Activated CD4-positive, alpha-beta T cell treated with anti-CD3 and anti-CD28 coated beads, Interleukin-2, amount 50 U/mL, for 1 hour (primary cell): ENCODE measurements around the gene EEF2.
"Not testable (repeated sequence)": the region's sequence is repeated elsewhere in the genome, so short reads cannot be mapped to it uniquely, and the experiment has no call there.

ENCODE experiments used
- DNase-seq: peaks from one replicate; pipeline ENCODE4 v3.0.0-alpha.2; 2020

Gene EEF2

DNA sequence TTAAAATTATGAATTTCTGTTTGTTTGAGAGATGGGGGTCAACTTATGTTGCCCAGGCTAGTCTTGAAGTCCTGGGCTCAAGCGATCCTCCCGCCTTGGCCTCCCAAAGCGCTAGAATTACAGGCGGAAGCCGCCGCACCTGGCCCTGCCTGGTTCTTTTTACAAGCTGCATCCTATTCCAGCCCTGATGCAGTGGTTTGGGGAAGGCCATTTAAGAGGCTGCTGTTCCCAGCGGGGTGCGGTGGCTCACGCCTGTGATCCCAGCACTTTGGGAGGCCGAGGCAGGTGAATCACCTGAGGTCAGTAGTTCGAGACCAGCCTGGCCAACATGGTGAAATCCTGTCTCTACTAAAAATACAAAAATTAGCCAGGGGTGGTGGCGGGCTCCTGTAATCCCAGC, 17.3 kb downstream of the EEF2 start:
- DNase-seq, result not testable (repeated sequence)

DNA sequence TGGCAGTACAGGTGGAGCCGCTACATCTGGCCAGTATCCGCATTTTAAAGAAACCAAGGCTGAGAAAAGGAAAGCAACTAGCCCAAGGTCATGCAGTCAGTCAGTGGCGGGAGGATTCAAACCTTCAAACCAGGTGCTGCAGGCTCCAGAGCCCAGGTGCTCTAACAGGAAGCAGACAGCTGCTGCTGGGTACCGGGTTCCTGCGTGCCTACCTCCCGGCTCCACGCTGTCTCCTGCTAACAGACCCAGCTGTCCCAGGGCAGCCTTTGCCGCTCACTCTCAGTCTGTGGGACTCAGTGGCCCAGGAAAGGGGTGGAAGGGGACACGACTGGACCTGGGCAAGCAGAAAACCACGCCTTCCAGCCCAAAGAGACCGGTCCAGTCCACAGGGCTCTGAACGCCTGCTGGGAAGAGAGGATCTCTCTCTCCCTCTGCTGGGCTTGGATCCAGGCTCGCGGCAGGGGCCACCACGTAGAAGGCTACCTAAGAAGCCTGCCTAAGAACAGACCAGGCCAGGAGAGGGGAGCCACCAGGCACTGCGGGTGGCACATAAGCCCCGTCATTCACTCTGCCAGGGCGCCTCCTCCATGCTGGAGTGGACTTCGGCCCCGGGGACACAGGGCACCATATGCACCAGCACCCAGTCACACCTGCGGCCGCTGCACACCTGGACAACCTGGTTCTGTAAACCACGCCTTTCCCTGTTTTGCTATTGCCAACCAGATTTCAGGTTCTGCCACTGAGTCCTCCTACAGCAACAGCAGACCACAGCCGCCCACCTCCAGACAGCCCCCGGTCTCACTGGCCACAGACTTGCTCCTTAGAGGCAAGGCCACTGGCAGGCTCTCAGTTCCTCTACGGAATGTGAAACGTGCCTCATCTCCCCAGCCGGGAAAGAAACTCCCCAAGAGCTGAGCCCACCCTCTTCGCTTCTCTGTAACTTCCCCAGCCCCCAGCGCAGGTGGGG, 18.9 kb downstream of the EEF2 start:
- no peak for DNase-seq

DNA sequence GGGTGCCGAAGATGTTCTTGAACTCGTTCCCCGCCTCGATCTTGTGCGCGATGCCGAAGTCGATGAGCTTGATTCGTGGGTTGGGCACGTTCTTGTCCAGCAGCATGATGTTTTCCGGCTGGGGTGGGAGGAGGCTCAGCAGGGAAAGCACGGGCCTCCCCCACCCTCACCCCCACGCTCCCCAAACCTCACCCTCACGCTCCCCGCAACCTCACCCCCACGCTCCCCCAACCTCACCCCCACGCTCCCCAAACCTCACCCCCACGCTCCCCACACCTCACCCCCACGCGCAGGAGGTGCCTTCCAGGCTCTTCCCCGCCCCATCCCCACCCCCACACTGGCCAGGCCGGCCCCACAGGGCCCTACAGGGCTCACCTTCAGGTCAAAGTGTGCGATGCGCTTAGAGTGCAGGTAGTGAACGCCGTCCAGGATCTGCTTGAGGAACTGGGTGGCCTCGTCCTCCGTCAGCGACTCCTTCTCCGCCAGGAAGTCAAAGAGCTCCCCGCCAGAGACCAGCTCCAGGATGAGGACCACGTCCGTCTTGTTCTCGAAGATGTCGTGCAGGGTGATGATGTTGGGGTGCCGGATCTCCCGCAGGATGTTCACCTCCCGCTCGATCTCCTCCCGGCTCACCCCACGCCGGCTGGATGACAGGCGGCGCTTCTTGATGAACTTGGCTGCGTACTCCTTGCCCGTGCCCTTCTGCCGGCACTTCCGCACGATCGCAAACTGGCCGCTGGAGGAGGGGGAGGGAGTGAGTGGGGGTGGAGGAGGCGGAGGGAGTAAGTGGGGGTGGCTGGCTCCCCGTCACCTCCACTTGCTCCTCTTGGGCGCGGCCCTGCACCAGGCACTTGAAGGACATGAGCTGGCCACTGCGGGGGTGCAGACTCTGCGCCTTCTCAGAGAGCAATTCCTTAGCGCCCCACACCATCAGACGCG, 20.7 kb downstream of the EEF2 start:
- no peak for DNase-seq

DNA sequence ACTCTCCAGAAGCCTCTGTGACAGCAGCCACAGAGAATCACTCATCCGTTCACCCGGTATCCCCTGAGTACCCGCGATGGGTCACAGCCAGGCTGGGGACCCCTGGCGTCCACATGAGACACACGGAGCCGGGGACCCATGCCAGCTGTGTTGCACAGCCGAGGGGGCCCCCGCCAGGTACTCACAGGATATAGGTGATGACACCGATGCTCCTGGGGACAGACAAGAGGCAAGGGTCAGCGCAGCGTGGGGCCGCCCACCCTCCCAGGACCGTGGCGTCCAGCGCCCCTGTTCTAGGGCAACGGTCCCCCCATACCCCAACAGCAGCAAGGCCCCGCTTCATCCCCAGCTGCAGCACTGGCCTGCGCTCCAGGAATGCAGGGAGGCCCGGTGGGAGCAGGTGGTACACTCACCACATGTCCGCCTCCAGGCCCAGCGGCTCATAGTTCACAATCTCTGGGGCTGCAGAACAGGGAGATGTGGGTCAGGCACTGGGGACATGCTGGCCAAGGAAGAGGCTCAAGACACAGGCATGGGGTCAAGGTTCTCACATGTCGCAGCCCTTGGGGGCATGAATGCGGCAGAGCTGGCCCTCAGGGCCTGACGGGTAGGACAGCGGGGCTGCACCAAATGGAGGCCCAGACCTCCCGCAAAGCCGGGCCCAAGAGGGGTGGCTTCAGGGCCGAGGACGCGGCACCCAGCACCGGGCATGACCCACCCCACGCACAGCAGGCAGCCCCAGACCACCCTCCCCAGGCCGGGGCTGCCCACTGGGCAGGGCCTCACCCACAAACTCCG, 21.6 kb downstream of the EEF2 start:
- no peak for DNase-seq

DNA sequence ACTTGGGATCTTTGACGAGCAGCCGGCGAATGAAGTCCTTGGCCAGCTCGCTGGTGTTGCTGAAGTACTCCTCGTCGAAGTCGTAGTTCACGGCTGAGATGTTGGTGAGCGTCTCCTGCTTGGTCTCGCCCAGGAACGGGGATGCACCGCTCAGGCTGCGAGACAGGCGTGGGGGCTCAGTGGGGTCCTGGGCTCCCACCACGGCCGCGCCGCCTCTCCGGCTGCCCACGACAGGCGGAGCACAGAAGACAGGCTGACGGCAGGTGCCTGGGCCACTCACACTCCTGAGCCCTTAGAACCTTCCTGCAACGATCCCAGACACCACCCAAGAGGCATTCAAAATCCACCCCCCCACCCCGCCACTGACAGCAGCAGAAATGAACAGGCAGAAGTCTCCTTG, 24.3 kb downstream of the EEF2 start:
- no peak for DNase-seq

DNA sequence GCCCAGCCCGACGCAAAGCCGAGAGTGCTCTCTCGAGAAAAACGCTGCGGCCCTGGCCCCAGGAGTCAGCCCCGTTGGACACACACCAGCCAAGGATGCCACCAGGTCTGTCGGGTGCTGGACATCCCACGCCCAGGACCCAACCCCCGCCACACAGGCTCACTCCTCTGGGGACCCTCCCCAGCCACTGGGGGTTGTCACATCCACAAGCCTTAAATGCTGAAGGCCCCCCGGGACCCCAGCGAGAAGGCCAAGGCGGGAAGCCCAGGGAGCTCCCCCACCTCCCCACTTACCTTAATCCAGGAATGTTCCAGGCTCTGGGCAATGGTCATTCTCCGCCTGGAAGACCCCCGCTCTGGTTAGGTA, 25.5 kb downstream of the EEF2 start:
- no peak for DNase-seq

DNA sequence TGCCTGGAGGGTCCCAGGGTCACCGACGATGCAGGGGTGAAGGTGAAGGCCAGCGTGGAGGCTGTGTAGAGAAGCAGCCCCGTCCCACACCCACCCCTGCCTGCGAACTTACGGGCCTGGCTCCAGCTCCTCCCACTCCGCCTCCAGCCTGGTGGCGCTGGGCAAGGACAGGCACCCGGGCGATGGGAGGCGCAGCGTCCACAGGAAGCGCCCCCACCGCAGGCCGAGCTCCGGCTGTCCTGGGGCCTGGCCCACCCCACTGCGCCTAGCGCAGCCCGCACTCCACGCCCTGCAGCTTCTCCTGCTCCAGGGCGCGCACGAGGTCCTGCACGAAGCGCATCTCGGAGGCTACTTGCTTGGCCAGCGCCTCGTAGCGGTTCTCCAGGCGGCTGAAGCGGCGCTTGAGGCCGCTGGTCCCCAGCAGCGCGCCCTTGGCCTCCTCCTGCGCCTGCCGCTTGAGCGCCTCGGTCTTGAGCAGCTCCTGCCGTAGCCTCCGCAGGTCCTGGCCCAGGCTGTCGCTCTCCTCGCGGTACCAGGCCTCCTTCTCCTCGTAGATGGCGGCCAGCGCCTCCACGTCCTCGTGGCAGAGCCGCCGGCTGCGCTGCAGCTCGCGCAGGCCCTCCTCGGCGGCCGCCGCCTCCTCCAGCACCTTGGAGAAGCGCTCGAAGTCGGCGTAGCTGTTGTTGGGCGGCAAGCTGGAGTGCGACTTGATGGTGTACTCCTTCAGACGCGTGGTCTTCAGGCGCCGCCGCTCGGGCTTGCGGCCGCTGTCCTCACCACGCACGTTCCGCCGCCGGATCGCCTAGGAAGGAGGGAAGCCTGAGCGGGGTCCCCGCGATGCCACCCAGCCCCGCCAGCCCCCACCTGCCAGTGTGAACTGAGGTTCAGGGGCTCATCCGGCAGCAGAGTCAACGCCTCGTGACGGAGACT, 26.2 kb downstream of the EEF2 start:
- DNase-seq, result no peak

DNA sequence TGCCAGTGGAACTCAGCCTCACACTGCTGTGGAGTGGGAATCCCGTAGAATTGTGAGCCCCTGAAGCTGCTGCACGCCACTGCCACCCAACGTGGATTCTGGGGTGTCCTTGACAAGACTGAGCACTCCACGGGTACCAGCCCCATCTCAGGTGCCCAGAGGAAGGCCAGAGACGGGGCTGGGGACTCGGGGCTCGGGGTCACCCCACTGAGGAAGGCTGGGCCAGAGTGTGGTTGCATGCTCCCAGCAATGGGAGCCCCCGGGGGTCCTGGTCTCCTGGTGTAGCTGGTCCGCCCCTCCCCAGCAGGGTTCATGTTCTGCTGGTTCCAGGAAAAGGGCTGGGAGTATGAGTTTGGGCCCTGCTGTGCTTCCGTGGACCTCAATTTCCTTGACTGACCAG, 29.6 kb downstream of the EEF2 start:
- no peak for DNase-seq

DNA sequence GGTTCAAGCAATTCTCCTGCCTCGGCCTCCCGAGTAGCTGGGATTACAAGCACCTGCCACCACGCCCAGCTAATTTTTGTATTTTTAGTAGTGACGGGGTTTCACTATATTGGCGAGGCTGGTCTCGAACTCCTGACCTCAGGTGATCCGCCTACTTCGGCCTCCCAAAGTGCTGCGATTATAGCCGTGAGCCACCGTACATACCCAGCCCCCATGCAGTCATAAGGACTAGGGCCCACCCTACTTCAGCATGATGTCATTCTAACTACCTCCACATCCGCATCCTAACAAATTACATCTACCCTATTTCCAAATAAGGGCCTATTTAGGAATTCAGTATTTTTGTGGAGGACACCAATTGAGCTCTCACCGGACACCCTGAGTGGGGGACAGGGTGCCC, 30.0 kb downstream of the EEF2 start:
- DNase-seq, result not testable (repeated sequence)

DNA sequence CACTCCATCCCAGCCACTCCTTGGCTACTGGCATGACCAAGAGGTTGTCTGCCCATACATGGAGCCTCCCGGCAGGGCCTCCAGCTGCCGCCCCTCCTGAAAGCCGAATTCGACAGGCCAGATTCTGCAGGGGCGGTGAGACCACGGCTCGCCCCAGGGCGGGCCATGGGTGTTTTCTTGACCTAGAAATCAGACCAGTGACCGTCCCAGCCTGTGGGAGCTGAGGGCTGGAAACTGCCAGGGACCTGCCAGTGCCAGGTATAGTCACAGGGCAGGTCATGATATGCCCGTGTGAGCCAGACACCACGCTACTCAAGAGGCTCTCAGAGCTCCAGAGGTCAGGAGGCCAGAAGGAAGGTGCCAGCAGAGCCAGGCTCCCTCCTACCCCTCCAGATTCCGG, 31.2 kb downstream of the EEF2 start:
- DNase-seq, result no peak

DNA sequence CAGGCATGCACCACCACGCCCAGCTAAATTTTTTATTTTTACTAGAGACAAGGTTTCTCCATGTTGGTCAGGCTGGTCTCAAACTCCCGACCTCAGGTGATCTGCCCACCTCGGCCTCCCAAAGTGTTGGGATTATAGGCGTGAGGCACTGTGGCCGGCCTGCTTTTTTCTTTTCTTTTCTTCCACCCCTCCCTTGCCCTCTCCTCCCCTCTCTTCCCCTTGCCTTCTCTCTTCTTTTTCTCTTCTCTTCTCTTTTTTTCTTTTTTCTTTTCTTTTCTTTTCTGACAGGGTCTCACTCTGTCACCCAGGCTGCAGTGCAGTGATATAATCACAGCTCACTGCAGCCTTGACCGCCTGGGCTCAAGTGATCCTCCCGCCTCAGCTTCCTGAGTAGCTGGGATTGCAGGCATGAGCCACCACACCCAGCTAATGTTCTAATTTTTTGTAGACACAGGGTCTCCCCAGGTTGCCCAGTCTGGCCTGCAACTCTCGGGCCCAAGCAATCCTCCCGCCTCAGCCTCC, 32.4 kb downstream of the EEF2 start:
- not testable (repeated sequence) for DNase-seq

DNA sequence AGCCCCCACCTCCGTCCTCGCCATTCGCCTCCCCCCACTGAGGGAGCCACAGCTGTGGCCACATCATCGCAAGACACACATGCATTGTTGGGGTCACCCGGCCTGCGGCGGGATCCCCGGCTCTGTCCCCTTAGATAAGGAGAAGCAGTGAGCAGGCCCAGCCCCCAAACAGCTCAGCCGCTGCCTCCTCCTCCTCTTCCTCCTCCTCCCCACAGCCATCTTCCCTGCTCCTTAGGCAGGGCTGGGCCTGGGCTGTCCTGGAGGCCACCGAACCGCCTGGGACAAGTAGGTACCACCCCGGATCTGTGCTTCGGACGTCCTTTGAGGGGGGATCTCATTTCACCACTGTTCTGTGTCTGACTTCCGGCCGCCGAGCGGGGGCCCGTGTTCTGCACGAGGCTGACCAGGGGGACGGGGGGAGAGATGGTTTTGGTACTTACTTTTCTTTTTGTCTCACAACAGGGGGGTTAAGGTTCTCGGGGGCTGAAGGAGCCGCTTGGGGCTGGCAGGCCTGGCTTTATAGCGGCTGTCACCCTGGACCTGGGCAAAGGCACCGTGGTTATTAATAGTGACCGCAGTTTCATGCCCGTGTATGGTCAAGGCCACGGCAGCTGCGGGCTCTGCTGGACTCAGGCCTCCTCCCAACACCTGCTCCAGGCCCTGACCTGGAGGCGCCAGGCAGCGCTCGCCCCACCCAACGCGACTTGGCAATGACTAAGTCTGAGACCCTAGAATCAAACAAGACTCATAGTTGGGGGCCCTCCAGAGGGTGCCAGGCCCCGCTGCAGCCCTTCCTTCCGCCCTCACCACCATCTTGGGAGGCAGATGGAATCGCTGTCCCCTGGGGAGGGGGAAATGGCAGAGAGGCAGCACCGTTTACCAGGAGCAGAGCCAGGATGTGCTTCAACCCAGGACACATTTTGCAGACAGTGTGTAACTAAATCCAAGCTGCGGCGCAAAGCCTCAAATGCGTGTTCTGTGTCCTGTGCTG, 34.1 kb downstream of the EEF2 start:
- DNase-seq, result no peak

DNA sequence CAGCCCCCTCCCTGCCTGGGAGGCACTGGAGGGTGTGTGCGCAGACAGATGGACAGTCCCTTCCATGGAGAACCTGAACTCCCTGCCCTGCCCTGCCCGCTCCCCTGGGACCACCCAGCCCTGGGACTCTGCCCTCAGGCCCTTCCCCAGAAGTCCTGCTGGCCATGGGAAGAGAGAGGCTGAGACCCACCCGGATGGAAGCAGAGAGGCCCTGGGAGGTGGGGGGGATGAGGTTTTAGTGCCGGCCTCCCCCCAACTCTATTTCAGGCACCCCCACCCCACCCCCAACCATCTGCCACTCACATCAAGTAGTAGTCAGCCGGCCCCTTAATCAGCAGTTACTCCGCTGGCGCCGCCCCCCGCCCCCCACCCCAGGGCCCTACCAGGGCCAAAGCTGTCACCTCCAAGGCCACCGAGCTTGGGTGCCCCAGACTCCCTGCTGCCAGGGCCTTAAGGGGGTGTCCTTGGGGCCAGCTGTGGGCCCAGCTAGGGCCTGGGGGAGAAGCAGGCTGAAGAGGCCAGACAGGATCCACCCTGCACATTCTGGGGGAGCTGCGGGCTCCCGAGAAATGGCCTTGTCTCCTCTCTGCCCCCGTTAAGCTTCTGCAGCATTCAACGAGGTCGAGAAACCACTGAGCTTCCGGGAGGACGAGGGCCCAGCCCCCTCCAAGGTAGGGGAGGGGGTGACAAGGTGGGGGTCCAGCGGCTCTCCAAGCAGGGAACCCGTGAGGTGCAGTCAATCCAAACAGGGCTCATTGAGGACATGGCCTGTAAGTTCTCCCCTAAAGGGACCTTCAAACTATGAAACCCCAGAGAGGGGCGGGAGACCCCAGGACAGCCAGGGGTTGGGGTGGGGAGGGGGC, 35.0 kb downstream of the EEF2 start:
- DNase-seq, result no peak

DNA sequence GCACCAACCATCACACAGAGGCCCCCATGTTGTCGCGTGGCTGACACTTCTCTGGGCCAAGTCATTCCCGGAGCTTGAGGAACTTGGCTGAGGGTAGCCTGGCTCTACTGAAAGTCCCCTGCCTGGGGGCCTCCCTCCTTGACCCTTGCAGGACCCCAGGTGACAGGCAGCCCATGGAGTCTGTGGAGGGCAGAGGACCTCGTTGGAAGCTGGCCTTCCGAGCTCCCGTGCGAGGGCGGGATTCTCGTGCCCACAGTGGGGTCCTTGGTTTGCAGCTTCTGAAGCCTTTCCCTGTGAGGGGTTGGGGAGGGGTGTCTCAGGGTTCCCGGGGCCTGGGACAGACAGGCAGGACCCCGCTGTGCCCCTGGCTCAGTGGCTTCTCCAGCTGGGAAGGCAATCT, 36.0 kb downstream of the EEF2 start:
- no peak for DNase-seq

DNA sequence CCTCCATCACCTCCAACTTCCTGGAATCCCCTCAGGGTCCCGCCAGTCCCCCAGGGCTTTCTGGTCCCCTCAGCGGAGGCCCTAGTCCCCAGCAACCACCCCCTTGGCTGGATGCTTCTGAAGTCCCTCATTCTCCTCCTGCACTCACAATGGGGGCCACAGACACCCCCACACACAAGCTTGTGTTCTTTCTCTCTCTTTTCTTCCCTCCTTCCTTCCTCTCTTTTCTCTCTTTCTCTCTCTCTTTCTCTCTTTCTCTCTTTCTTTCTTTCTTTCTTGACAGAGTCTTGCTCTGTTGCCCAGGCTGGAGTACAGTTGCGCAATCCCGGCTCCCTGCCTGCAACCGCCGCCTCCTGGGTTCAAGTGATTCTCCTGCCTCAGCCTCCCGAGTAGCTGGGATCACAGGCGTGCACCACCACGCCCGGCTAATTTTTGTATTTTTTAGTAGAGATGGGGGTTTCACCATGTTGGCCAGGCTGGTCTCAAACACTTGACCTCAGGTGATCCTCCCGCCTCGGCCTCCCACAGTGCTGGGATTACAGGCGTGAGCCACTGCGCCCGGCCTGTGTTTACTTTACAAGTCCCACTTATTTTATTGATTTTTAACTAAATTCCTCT, 37.8 kb downstream of the EEF2 start:
- not testable (repeated sequence) for DNase-seq

DNA sequence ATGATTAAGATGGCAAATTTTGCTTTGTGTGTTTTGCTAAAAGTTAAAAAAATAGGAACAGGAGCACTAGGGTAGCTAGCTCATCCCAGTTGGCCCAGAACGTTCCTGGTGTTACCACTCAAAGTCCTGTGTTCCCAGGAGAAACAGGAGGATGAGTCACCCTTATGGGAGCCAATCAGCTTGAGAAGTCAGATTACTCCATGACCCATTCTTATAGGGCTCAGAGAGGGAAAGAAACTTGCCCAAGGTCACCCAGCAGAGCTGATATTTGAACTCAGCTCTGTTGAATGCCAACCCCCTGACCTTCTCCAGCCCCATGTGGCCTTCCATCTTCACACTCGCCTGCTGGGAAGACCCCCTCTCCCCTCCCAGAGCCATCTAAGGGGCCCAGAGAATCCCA, 39.4 kb downstream of the EEF2 start:
- no peak for DNase-seq

DNA sequence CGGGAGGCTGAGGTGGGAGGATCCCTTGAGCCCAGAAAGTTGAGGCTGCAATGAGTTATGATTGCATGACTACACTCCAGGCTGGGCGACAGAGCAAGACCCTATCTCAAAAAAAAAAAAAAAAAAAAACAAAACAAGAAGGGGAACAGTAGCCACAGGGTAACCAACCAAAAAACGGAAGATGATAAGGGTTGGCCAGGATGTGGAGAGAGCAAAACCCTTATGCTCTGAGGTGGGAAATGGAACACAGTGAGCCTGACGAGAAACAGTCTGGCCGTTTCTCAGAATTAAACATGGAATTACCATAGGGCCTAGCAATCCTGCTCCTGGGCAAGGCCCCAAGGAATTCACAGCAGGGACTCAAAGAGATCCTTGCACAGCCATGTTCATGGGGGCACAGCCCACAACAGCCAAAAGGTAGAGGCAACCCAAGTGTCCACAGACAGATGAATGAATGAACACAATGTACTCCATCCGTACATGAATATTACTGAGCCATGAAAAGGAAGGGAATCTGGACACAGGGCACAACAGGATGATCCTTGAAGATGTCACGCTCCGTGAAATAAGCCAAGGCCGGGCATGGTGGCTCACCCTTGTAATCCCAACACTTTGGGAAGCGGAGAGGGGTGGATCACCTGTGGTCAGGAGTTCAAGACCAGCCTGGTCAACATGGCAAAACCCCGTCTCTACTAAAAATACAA, 41.1 kb downstream of the EEF2 start:
- DNase-seq, result no peak

DNA sequence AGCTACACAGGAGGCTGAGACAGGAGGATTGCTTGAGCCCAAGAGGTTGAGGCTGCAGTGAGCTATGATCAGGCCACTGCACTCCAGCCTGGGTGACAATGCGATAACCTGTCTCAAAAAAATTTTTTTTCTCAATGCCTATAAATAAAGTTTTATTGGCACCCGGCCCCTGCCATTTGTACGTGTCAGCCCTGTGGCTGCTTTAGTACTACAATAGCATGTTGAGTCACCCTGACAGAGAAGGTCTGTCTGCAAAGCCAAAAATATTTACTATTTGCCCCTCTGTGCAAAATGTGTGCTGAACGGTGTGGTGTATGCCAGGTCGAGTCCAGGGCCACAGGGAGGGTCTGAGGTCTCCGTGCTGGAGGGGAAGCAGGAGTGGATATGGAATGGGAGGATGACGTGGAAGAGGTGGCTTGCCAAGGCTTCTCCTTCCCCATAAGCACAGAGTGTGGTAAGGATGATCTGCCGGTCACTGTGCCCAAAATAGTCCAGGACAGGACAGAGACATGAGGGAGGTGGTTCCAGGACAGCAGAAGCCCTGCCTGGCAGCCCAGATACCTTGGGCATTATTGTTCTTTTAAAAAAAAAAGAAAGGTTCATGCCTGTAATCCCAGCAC, 42.4 kb downstream of the EEF2 start:
- no peak for DNase-seq
